IPS-15b (cell line): ENCODE data around the gene UPK3A.
"Not testable (repeated sequence)": the region's sequence is repeated elsewhere in the genome, so short reads cannot be mapped to it uniquely, and the experiment has no call there.

Source experiments
- H3K27me3 ChIP-seq: one replicate; pipeline ENCODE4 v1.6.1; 2013; ENCODE audit warnings: low read length; ENCODE audit not compliant: control insufficient read depth, insufficient read depth
- H3K36me3 ChIP-seq: one replicate; pipeline ENCODE4 v1.6.1; 2013; ENCODE audit warnings: low read length; ENCODE audit not compliant: control insufficient read depth, insufficient read depth
- H3K4me1 ChIP-seq: one replicate; pipeline ENCODE4 v1.6.1; 2013; ENCODE audit warnings: mild to moderate bottlenecking, low read length; ENCODE audit not compliant: control insufficient read depth, insufficient read depth
- H3K4me3 ChIP-seq: one replicate; pipeline ENCODE4 v1.5.1; 2013; ENCODE audit warnings: low read depth, low read length
- H3K9ac ChIP-seq: one replicate; pipeline ENCODE4 v1.6.1; 2013; ENCODE audit warnings: low read depth, mild to moderate bottlenecking, low read length
- H3K9me3 ChIP-seq: one replicate; pipeline ENCODE4 v1.6.1; 2013; ENCODE audit warnings: mild to moderate bottlenecking, low read length; ENCODE audit not compliant: control insufficient read depth, insufficient read depth

Gene UPK3A

DNA sequence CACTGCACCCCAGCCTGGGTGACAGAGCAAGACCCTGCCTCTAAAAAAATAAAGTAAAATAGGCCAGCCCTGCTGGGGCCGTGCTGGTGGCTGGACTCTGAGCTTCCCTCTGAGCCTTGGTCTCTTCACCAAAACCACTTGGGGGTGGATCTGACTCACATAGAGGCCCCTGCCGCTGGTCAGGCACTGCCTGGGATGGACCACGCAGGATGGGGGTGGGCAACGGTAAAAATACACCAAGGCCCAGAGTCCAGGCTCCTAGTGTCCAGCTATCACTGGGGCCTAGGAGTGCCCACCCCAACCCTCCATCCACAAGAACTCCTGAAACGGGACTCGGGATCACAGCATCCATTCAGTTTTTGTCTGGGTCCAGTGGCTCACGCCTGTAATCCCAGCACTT is 12.3 kb upstream of the UPK3A start:
- Histone ChIP-seq H3K4me3 (no peak overlapping the region), H3K36me3 (no peaks in the 10 kb centered on the region), H3K9ac (no peak overlapping the region), H3K27me3 (peaks cover 11% of the 10 kb centered on the region), H3K9me3 (no peaks in the 10 kb centered on the region), H3K4me1 (peaks cover 4% of the 10 kb centered on the region)

DNA sequence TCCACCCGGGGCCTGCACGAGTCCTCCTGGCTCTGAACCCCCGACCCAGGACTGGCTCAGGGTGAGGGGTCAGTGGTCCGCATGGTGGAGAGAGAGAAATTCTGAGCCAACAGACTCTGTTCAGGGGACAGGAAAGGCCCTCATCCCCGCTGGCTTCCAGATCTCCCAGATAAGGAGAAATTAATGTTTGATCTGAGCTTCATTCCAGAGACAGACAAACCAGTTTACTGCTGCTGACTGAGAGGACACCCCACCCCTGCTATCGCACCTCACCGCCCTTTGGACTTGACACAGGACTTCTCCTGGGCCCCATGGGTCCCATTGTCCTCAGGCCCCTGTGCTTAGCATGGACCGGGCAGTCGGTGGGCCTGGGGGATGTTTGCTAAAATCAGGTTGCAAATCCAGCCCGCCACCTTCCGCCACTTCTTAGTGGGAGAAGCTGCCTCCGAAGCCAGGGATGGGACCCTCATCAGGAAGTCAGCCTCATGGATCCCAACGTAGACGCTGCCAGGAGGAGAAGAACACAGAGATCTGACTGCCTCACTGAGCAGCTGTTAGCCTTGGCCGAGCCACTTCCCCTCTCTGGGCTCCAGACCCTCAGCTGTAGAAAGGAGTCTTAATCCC is 11.2 kb upstream of the UPK3A start:
- peaks cover 4% of the 10 kb centered on the region for H3K4me1 ChIP-seq

DNA sequence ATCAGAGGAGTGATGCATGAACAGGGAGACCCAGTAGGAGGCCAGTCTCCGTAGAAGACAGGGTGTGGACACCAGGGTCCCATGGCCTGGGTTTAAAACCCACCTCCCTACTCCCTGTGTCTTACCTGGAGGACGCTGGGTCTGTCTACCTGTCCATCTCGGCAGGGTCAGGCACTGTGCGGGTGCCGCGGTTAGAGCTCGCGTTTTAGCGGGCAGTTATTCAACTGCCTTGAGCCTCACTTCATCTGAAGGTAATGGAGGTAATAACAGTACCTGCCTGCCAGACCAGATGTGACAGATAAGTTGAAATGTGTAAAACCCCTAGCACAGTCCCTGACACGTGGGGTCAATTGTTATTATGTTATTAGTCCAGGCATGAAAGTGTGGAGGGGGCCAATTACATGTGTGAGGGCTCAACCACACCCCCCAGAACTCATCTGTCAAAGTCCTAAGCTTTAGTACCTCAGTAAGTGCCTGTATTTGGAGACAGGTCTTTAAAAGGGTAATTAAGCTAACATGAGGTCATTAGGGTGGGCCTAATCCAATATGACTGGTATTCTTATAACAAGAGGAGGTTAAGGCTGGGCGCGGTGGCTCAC is 8.1 kb upstream of the UPK3A start:
- no peaks in the 10 kb centered on the region for H3K4me1 ChIP-seq
- no peaks in the 10 kb centered on the region for H3K36me3 ChIP-seq
- H3K27me3 ChIP-seq: no peaks in the 10 kb centered on the region
- no peak overlapping the region for H3K4me3 ChIP-seq
- no peaks in the 10 kb centered on the region for H3K9me3 ChIP-seq
- H3K9ac ChIP-seq: no peak overlapping the region

More for the DNA sequence above, 11.2 kb upstream of the UPK3A start:
- Histone ChIP-seq H3K9ac (no peak overlapping the region), H3K4me3 (no peak overlapping the region), H3K27me3 (peaks cover 11% of the 10 kb centered on the region), H3K9me3 (no peaks in the 10 kb centered on the region), H3K36me3 (no peaks in the 10 kb centered on the region)

DNA sequence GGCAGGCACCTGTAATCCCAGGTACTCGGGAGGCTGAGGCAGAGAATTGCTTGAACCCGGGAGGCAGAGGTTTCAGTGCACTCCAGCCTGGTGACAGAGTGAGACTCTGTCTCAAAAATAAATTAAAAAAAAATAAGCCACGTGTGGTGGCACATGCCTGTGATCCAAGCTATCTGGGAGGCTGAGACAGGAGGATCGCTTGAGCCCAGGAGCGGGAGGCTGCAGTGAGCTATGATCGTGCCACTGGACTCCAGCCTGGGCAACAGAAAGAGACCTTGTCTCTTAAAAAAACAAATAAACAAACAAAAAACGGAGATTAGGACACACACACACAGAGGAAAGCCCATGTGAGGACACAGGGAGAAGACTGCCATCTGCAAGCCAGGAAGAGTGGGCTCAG is 7.0 kb upstream of the UPK3A start:
- not testable (repeated sequence) for H3K36me3 ChIP-seq, H3K27me3 ChIP-seq, H3K9me3 ChIP-seq, H3K9ac ChIP-seq, H3K4me3 ChIP-seq, H3K4me1 ChIP-seq

DNA sequence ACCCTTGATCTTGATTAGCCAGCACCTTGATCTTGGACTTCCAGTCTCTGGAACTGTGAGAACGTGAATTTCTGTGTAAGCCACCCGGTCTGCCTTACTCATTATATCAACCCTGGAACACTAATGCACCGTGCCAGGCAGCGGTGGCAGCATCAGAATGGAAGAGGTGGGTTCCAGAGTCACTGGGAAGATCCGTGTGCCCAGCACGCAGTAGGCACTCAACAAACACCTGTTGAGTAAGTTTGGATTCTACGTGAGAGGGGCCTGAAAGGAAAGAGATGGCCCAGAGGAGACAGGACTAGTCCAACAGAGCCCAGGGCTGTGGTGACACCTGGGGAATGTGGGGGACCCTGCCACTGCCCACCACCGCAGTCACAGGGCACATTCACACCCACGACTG is 6.6 kb upstream of the UPK3A start:
- H3K9me3 ChIP-seq: no peaks in the 10 kb centered on the region
- H3K36me3 ChIP-seq: no peaks in the 10 kb centered on the region
- H3K27me3 ChIP-seq: peaks cover 3% of the 10 kb centered on the region
- no peak overlapping the region for H3K9ac ChIP-seq
- H3K4me3 ChIP-seq: no peak overlapping the region
- no peaks in the 10 kb centered on the region for H3K4me1 ChIP-seq

DNA sequence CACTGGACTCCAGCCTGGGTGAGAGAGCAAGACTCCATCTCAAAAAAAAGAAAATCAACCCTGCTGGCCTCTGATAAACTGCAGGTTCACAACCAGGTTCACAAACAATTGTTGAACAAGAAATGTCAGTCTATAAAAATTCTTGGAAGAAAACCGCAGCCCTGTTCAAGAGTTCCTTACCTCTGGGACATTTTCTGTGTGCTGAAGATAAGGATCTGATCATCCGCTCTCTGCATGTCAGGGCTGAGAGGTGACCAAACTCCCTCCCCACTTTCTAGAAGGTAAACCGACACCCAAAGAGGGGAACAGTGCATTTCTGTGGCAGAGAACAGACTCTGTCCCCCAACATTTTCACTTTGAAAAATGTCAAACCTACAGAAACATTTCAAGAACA is 4.2 kb upstream of the UPK3A start:
- Histone ChIP-seq H3K9me3 (no peaks in the 10 kb centered on the region), H3K4me1 (peaks cover under 1% of the 10 kb centered on the region), H3K4me3 (no peak overlapping the region), H3K27me3 (peaks cover 14% of the 10 kb centered on the region), H3K36me3 (no peaks in the 10 kb centered on the region), H3K9ac (no peak overlapping the region)

DNA sequence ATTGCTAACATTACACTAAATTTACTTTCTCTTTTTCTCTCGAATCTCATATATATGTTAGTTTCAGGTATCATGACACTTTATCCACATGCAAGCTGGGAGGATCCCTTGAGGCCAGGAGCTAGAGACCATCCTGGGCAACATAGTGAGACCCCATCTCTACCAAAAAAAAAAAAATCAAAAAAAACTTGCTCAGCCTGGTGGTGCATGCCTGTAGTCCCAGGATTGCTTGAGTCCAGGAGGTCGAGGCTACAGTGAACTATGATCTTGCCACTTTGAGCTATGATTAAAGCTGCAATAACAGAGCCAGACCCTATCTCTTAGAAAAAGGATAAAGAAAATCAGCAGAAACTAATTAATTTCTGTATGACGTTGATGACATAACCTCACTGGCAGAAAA is 3.7 kb upstream of the UPK3A start:
- Histone ChIP-seq H3K4me3 (no peak overlapping the region), H3K36me3 (no peaks in the 10 kb centered on the region), H3K27me3 (peaks cover 18% of the 10 kb centered on the region), H3K9ac (no peak overlapping the region), H3K9me3 (no peaks in the 10 kb centered on the region), H3K4me1 (peaks cover 3% of the 10 kb centered on the region)

DNA sequence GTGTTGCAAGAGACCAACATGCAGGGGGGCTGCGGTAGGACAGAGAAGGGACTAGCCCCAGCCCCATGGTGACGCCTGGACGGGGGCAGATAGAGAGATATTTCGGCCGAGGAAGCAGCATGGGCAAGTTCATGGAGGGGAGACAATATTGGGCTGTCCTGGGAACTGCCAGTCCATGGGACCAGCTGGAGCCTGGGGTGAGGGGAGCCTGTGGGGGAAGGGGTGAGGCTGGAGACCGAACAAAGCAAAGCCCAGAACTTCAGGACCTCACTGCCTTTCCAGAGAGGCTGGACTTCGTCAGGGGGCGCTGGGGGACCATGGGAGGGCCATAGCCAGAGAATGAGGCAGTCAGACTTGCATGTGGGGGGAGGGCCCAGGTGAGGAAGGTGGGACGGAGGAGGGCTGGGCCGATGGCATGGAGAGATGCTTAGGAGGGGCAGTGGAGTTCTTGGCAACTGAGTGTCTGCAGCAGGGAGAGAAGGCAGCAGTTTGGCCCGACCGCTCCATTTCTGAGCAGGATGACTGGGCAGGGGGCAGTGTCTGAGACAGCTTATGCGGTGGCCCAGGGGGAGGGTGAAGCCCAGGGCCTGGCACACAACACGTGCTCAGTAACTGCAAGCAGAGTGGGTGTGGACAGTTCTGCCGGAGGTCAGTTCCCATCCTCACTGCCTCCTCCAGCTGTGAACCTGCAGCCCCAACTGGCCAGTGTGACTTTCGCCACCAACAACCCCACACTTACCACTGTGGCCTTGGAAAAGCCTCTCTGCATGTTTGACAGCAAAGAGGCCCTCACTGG is 712 bp downstream of the UPK3A start:
- Histone ChIP-seq H3K27me3 (peaks cover 20% of the 10 kb centered on the region), H3K9me3 (no peaks in the 10 kb centered on the region), H3K4me1 (peaks cover 6% of the 10 kb centered on the region), H3K36me3 (no peaks in the 10 kb centered on the region), H3K9ac (peak overlapping the region; percentile 24), H3K4me3 (peak overlapping the region; percentile 63)

DNA sequence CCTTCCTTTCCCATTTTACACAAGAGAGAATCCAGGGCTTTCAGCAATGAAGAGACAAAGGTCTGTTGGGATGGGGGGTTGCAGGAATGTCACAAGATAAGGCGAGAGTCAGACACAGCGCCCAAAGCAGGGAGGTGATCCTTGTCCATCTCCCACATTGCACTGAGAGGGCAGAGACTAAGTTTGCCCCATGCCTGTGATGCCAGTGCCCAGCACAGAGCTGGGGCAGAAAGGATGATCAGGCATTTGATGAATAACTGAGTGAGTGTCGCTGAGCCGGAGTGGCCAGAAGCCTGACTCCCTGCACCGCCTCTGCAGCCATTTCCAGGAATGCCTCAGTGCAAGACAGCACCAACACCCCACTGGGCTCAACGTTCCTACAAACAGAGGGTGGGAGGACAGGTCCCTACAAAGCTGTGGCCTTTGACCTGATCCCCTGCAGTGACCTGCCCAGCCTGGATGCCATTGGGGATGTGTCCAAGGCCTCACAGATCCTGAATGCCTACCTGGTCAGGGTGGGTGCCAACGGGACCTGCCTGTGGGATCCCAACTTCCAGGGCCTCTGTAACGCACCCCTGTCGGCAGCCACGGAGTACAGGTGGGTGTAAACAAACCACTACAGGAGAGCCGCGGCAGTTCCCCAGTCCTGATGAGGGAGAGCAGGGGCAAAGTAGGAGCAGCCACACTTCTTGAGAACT is 2.3 kb downstream of the UPK3A start:
- H3K4me1 ChIP-seq: peaks cover 7% of the 10 kb centered on the region
- no peak overlapping the region for H3K4me3 ChIP-seq
- H3K9me3 ChIP-seq: no peaks in the 10 kb centered on the region
- peaks cover 20% of the 10 kb centered on the region for H3K27me3 ChIP-seq
- no peak overlapping the region for H3K9ac ChIP-seq
- no peaks in the 10 kb centered on the region for H3K36me3 ChIP-seq

DNA sequence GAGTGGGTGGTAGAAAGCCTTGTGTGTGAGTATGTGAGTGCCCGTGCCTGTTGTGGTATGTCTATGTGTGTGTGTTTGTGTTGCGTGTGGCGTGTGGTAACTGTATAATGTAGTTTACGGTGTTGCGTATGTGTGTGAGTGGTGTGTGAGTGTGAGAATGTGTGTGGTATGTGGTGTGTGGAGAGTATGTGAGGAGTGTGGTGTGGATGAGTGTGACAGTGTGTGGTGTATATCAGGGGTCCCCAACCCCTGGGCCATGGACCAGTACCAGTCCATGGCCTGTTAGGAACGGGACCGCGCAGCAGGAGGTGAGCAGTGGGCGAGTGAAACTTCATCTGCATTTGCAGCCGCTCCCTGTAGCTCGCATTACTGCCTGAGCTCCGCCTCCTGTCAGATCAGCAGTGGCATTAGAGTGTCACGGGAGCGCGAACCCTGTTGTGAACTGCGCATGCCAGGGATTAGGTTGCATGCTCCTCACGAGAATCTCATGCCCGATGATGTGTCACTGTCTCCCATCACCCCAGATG is 5.7 kb downstream of the UPK3A start:
- H3K4me1 ChIP-seq: peaks cover 7% of the 10 kb centered on the region
- H3K27me3 ChIP-seq: peaks cover 7% of the 10 kb centered on the region
- no peak overlapping the region for H3K4me3 ChIP-seq
- H3K36me3 ChIP-seq: no peaks in the 10 kb centered on the region
- H3K9me3 ChIP-seq: no peaks in the 10 kb centered on the region
- H3K9ac ChIP-seq: no peak overlapping the region

DNA sequence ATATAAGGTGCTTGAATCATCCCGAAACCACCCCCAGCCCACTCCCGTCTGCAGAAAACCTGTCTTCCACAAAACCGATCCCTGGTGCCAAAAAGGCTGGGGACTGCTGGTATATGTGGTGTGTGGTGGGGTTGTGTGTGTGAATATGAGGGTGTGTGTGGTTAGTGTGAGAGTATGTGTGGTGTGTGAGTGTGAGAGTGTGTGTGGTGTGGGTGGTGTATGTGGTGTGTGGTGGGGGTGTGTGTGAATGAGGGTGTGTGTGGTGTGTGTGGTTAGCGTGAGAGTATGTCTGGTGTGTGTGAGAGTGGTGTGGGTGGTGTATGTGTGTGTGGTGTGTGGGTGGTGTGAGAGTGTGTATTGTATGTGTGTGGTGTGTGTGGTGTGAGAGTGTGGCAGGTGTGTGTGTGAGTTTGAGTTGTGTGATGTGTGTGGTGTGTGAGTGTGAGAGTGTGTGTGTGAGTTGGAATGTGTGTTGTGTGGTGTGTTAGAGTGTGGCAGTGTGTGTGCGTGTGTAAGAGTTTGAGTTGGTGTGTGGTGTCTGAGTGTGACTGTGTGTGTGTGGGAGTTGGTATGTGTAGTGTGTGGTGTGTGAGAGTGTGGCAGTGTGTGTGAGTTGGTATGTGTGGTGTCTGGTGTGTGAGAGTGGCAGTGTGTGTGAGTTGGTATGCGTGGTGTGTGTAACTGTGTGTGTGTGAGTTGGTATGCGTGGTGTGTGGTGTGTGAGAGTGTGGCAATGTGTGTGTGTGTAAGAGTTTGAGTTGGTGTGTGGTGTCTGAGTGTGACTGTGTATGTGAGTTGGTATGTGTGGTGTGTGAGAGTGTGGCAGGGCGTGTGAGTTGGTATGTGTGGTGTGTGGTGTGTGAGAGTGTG is 6.5 kb downstream of the UPK3A start:
- Histone ChIP-seq H3K9ac (no peak overlapping the region), H3K36me3 (no peaks in the 10 kb centered on the region), H3K4me1 (peaks cover 4% of the 10 kb centered on the region)

More for the DNA sequence above, 6.5 kb downstream of the UPK3A start:
- H3K9me3 ChIP-seq: no peaks in the 10 kb centered on the region
- H3K27me3 ChIP-seq: no peaks in the 10 kb centered on the region
- H3K4me3 ChIP-seq: no peak overlapping the region
